ENCODE results near the gene NXPE3.

The NXPE3 gene

DNA sequence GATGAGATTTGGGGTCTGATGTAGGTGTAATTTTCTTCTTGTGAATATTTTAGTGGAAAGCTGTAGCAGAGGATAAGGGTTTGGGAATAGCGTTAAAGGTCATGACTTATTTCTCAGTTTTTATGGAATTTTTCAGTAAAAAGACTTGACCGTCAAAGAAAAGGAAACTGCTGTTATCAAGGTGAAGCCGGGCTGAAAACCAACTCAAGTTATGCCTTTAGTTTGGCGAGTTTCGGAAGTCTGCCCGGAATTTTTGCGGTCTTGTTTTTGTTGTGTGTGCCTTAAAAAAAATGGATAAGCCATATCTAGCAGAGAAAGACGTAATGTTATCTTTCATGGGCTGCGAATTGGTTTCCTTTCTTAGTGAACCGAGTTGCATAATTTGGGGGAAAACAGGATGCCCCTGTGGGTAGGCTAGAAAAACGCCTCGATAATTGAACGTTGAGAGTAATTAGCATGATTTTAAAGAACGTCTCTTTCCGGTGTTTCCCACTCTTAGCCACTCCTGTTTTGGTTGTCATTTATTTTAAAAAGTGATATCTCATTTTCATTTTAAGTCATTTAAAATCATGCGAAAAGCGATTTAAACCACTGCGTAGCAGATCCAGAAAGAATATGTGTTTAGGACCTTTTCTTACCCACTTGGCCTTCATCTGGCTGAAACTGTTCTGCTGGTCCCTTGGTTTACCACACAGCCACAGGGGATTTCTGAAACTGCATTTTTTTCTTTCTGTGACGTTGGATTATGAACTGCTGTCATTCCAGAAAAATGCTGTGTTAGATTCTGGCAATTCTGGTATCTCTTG, 71.4 kb downstream of the NXPE3 start:
- no peaks in the 10 kb centered on the region for H3K27me3 ChIP-seq (ENCODE audit: control insufficient read depth, low read length)
- peaks cover 13% of the 10 kb centered on the region for H3F3A ChIP-seq (ENCODE audit: control insufficient read depth, insufficient read depth)
- peaks cover 70% of the 10 kb centered on the region for H3K36me3 ChIP-seq (ENCODE audit: control insufficient read depth, low read length)
- TF ChIP-seq, protein P1, sequence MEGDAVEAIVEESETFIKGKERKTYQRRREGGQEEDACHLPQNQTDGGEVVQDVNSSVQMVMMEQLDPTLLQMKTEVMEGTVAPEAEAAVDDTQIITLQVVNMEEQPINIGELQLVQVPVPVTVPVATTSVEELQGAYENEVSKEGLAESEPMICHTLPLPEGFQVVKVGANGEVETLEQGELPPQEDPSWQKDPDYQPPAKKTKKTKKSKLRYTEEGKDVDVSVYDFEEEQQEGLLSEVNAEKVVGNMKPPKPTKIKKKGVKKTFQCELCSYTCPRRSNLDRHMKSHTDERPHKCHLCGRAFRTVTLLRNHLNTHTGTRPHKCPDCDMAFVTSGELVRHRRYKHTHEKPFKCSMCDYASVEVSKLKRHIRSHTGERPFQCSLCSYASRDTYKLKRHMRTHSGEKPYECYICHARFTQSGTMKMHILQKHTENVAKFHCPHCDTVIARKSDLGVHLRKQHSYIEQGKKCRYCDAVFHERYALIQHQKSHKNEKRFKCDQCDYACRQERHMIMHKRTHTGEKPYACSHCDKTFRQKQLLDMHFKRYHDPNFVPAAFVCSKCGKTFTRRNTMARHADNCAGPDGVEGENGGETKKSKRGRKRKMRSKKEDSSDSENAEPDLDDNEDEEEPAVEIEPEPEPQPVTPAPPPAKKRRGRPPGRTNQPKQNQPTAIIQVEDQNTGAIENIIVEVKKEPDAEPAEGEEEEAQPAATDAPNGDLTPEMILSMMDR (IDR thresholded peaks at IDR 0.05; ENCODE audit: low read depth, low read length, poor library complexity, severe bottlenecking) = no peak
- TF ChIP-seq EZH2phosphoT487 (IDR thresholded peaks at IDR 0.05; ENCODE audit: borderline replicate concordance, low read length) = no peak
- H3K4me1 ChIP-seq (ENCODE audit: control insufficient read depth, low read length) = peaks cover 53% of the 10 kb centered on the region
- no peaks in the 10 kb centered on the region for H3K9me2 ChIP-seq (replicated peaks; ENCODE audit: control insufficient read depth, low read length)
- H4K20me1 ChIP-seq (ENCODE audit: control insufficient read depth, insufficient read depth, low read depth, low read length) = peaks cover 22% of the 10 kb centered on the region
- peak overlapping the region; percentile 84 for H3K4me3 ChIP-seq (ENCODE audit: low read length)
- H3K27ac ChIP-seq (ENCODE audit: low read depth, low read length) = peak overlapping the region; percentile 62
- no peaks in the 10 kb centered on the region for H3K9me3 ChIP-seq (ENCODE audit: control insufficient read depth, insufficient read depth, low read length)
- H3K79me2 ChIP-seq (ENCODE audit: control insufficient read depth, low read length) = peaks cover 81% of the 10 kb centered on the region
- H3K4me2 ChIP-seq (ENCODE audit: low read length) = peak overlapping the region; percentile 76

DNA sequence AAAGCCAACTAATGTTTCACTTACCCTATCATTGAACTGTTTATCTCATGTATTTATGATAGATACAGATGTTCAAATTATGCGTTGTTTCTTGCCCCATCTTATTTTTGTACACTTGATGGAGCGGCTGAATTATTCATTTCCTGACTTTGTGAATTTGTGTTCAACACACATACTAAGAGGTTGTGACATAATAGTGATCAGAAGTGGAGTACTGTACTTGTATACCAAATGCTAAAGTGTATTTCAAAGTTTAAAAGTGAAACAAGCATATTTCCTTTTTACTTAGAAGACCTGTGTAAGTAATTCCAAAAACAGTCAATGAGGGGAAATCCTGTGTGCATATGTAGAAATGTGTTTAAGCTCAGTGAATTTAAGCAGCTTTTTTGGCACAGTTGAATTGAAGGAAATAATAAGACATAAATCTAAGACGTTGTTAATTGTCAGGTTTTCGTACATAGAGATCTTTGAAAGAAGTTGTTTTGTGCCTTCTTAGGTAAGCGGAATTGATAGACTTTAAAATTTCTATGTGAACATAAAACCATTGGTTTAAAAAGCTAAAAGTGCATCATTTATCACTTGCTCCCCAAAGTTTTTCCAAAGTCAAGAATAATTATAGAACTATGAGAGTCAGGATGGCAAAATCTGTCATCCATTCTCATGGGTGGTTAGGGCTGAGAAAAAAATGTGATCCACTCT, 72.2 kb downstream of the NXPE3 start:
- H3K9me3 ChIP-seq (ENCODE audit: control insufficient read depth, insufficient read depth, low read length) = no peaks in the 10 kb centered on the region
- peak overlapping the region; percentile 62 for H3K27ac ChIP-seq (ENCODE audit: low read depth, low read length)
- peaks cover 13% of the 10 kb centered on the region for H3F3A ChIP-seq (ENCODE audit: control insufficient read depth, insufficient read depth)
- no peaks in the 10 kb centered on the region for H3K9me2 ChIP-seq (replicated peaks; ENCODE audit: control insufficient read depth, low read length)
- H4K20me1 ChIP-seq (ENCODE audit: control insufficient read depth, insufficient read depth, low read depth, low read length) = peaks cover 22% of the 10 kb centered on the region
- H3K4me1 ChIP-seq (ENCODE audit: control insufficient read depth, low read length) = peaks cover 53% of the 10 kb centered on the region
- no peaks in the 10 kb centered on the region for H3K27me3 ChIP-seq (ENCODE audit: control insufficient read depth, low read length)
- H3K4me3 ChIP-seq (ENCODE audit: low read length) = peak overlapping the region; percentile 84
- peak overlapping the region; percentile 76 for H3K4me2 ChIP-seq (ENCODE audit: low read length)
- H3K79me2 ChIP-seq (ENCODE audit: control insufficient read depth, low read length) = peaks cover 78% of the 10 kb centered on the region
- TF ChIP-seq, protein P1 (IDR thresholded peaks at IDR 0.05; ENCODE audit: low read depth, low read length, poor library complexity, severe bottlenecking) = no peak
- no peak for TF ChIP-seq EZH2phosphoT487 (IDR thresholded peaks at IDR 0.05; ENCODE audit: borderline replicate concordance, low read length)
- peaks cover 72% of the 10 kb centered on the region for H3K36me3 ChIP-seq (ENCODE audit: control insufficient read depth, low read length)

GRCh38 chr3:101851850-101852714, 73.1 kb downstream of the NXPE3 start:
- H3K4me1 ChIP-seq (ENCODE audit: control insufficient read depth, low read length) = peaks cover 50% of the 10 kb centered on the region
- peaks cover 15% of the 10 kb centered on the region for H3F3A ChIP-seq (ENCODE audit: control insufficient read depth, insufficient read depth)
- H3K4me3 ChIP-seq (ENCODE audit: low read length) = peak overlapping the region; percentile 84
- H3K79me2 ChIP-seq (ENCODE audit: control insufficient read depth, low read length) = peaks cover 73% of the 10 kb centered on the region
- H4K20me1 ChIP-seq (ENCODE audit: control insufficient read depth, insufficient read depth, low read depth, low read length) = peaks cover 22% of the 10 kb centered on the region
- H3K27ac ChIP-seq (ENCODE audit: low read depth, low read length) = peak overlapping the region; percentile 62
- no peaks in the 10 kb centered on the region for H3K27me3 ChIP-seq (ENCODE audit: control insufficient read depth, low read length)
- H3K4me2 ChIP-seq (ENCODE audit: low read length) = peak overlapping the region; percentile 76
- H3K9me3 ChIP-seq (ENCODE audit: control insufficient read depth, insufficient read depth, low read length) = no peaks in the 10 kb centered on the region
- no peaks in the 10 kb centered on the region for H3K9me2 ChIP-seq (replicated peaks; ENCODE audit: control insufficient read depth, low read length)
- peaks cover 76% of the 10 kb centered on the region for H3K36me3 ChIP-seq (ENCODE audit: control insufficient read depth, low read length)
- TF ChIP-seq, protein P1 (IDR thresholded peaks at IDR 0.05; ENCODE audit: low read depth, low read length, poor library complexity, severe bottlenecking) = no peak
- no peak for TF ChIP-seq EZH2phosphoT487 (IDR thresholded peaks at IDR 0.05; ENCODE audit: borderline replicate concordance, low read length)
